GM06990 (cell line): Measurements from ENCODE around the gene SMPD4.
"Not testable (repeated sequence)": the region's sequence is repeated elsewhere in the genome, so short reads cannot be mapped to it uniquely, and the experiment has no call there.

Experiments used
- DNase-seq: peaks from one replicate; pipeline ENCODE4 v3.0.0-alpha.2; 2011; ENCODE audit not compliant: insufficient read length; ENCODE audit errors: extremely low read depth
- H3K27me3 ChIP-seq: replicated peaks from 2 replicates; pipeline ENCODE4 v1.6.0; 2011; ENCODE audit warnings: low read length; ENCODE audit not compliant: control insufficient read depth, insufficient read depth
- H3K36me3 ChIP-seq: 2 replicates; pipeline ENCODE4 v1.5.1; 2011; ENCODE audit warnings: low read length; ENCODE audit not compliant: control insufficient read depth, insufficient read depth
- H3K4me3 ChIP-seq: replicated peaks from 2 replicates; pipeline ENCODE4 v1.5.1; 2011; ENCODE audit warnings: low read depth, mild to moderate bottlenecking, control low read depth, low read length
- CTCF ChIP-seq: IDR thresholded peaks from 2 replicates; pipeline ENCODE4 v1.5.1; 2011; ENCODE audit warnings: low read length, control low read depth, mild to moderate bottlenecking, inconsistent platforms; ENCODE audit not compliant: insufficient read depth, poor library complexity, severe bottlenecking

The SMPD4 gene

GRCh38 chr2:130187268-130187667 is 5.9 kb upstream of the SMPD4 start:
- TF ChIP-seq CTCF: no peak
- Histone ChIP-seq H3K4me3 (no peak overlapping the region), H3K36me3 (peaks cover 4% of the 10 kb centered on the region), H3K27me3 (no peaks in the 10 kb centered on the region)
- DNase-seq: no peak

GRCh38 chr2:130186391-130186790 is 5.0 kb upstream of the SMPD4 start:
- H3K4me3 ChIP-seq: no peak overlapping the region
- no peak for TF ChIP-seq CTCF
- peaks cover 4% of the 10 kb centered on the region for H3K36me3 ChIP-seq
- H3K27me3 ChIP-seq: no peaks in the 10 kb centered on the region
- DNase-seq: no peak

- no peak for DNase-seq
- TF ChIP-seq CTCF: no peak
- H3K27me3 ChIP-seq: no peaks in the 10 kb centered on the region
- no peak overlapping the region for H3K4me3 ChIP-seq
- peaks cover 4% of the 10 kb centered on the region for H3K36me3 ChIP-seq
These were observed 4.5 kb upstream of the SMPD4 start for GRCh38 chr2:130185896-130186295.

GRCh38 chr2:130185436-130185835 is 4.0 kb upstream of the SMPD4 start:
- H3K36me3 ChIP-seq: peaks cover 4% of the 10 kb centered on the region
- no peak for DNase-seq
- no peak overlapping the region for H3K4me3 ChIP-seq
- TF ChIP-seq CTCF: no peak
- H3K27me3 ChIP-seq: no peaks in the 10 kb centered on the region

GRCh38 chr2:130183512-130184373 is 2.3 kb upstream of the SMPD4 start:
- H3K36me3 ChIP-seq: peaks cover 4% of the 10 kb centered on the region
- no peaks in the 10 kb centered on the region for H3K27me3 ChIP-seq
- H3K4me3 ChIP-seq: peak overlapping the region; percentile 73
- TF ChIP-seq CTCF: no peak
- DNase-seq: no peak

GRCh38 chr2:130182826-130183511 is 1.6 kb upstream of the SMPD4 start:
- not testable (repeated sequence) for H3K36me3 ChIP-seq, DNase-seq, H3K27me3 ChIP-seq
- peak overlapping the region; percentile 73 for H3K4me3 ChIP-seq
